Thyroid gland (tissue), 4 donors: Measurements from ENCODE around the gene CMTM1.

ENCODE experiments used
- CTCF ChIP-seq, 6 experiments: fragments of 200-600 bp in 3 of 6; fragments of 450-650 bp in 3 of 6; sonication (generic) in 3 of 6; IDR thresholded peaks; one replicate each; pipeline ENCODE4 v1.5.1; 2016 to 2019; ENCODE audit warnings: antibody characterized with exemption in 6 of 6, mild to moderate bottlenecking in 2 of 6, inconsistent platforms in 1 of 6, moderate library complexity in 1 of 6
- POLR2A ChIP-seq, 2 donors: fragments of 450-650 bp; IDR thresholded peaks; one replicate each; pipeline ENCODE4 v1.6.1; 2017; ENCODE audit warnings: antibody characterized with exemption in 2 of 2, mild to moderate bottlenecking in 2 of 2, moderate library complexity in 1 of 2

- TF ChIP-seq CTCF (IDR thresholded peaks at IDR 0.05) (no peak), POLR2A (IDR thresholded peaks at IDR 0.05) (no peak)
Observed at GRCh38 chr16:66522816-66523590, 43.2 kb upstream of the CMTM1 start.
